IMR-90 (cell line): ENCODE measurements around the gene LYSMD3. TPM values are rescaled to one million over a fixed set of nuclear protein-coding genes. Genes with fewer than 3 reads are reported as not detected.
A peak's percentile ranks its signal among the peaks of the same experiment; 100 is the strongest.

Source experiments
- ATAC-seq: fragments of 200-7000 bp; cut with Tn5 transposase; 2 replicates; pipeline ENCODE4 v1.9.1; 2020; ENCODE audit warnings: low read depth, mild to moderate bottlenecking, moderate library complexity
- BruUV-seq: library from RNA; stranded (reverse); fragments of 400-500 nt; replicated peaks from 2 replicates; lab custom pipeline; 2021; lab: Mats Ljungman, UMichigan
- CTCF ChIA-PET: fragments of 300-600 bp; formaldehyde crosslinking; extraction: SDS; loops from one replicate; lab custom pipeline; 2021; ENCODE audit warnings: antibody characterized with exemption; lab: Yijun Ruan, JAX
- POLR2A ChIA-PET: fragments of 300-600 bp; sonication (Branson Sonifier 250); formaldehyde crosslinking; loops from one replicate; lab custom pipeline; 2022; ENCODE audit warnings: antibody characterized with exemption; ENCODE audit not compliant: unreplicated experiment; lab: Charles Lee
- DNase-seq: peaks from one replicate; pipeline ENCODE4 v3.0.0; 2013
- H2AFZ ChIP-seq: replicated peaks from 2 replicates; pipeline ENCODE3; 2013; ENCODE audit warnings: low read length, mild to moderate bottlenecking; ENCODE audit not compliant: poor library complexity
- H2AK5ac ChIP-seq: 2 replicates; pipeline ENCODE4 v1.6.1; 2013; ENCODE audit warnings: low read depth, low read length, inconsistent platforms
- H2AK9ac ChIP-seq: replicated peaks from 2 replicates; pipeline ENCODE3; 2013; ENCODE audit warnings: mild to moderate bottlenecking, low read depth, low read length, moderate library complexity; ENCODE audit not compliant: poor library complexity
- H2BK120ac ChIP-seq: 2 replicates; pipeline ENCODE4 v1.6.1; 2013; ENCODE audit warnings: low read depth, low read length, inconsistent platforms
- H2BK15ac ChIP-seq: 3 replicates; pipeline ENCODE4 v1.6.1; 2013; ENCODE audit warnings: low read depth, low read length, inconsistent platforms
- H2BK20ac ChIP-seq: 2 replicates; pipeline ENCODE4 v1.6.1; 2013; ENCODE audit warnings: low read depth, mild to moderate bottlenecking, inconsistent platforms, low read length, moderate library complexity
- H2BK5ac ChIP-seq: 2 replicates; pipeline ENCODE4 v1.6.1; 2013; ENCODE audit warnings: mild to moderate bottlenecking, low read depth, low read length, inconsistent platforms; ENCODE audit not compliant: poor library complexity, severe bottlenecking
- H3K14ac ChIP-seq: replicated peaks from 2 replicates; pipeline ENCODE4 v1.6.1; 2013; ENCODE audit warnings: low read depth, low read length, inconsistent platforms
- H3K18ac ChIP-seq: 2 replicates; pipeline ENCODE4 v1.6.1; 2013; ENCODE audit warnings: low read depth, low read length, control low read depth
- H3K23ac ChIP-seq: 2 replicates; pipeline ENCODE4 v1.6.1; 2013; ENCODE audit warnings: low read depth, low read length, inconsistent platforms
- H3K27ac ChIP-seq: 2 replicates; pipeline ENCODE4 v1.5.1; 2013; ENCODE audit warnings: mild to moderate bottlenecking, control low read depth, low read length; ENCODE audit not compliant: insufficient read depth
- H3K27me3 ChIP-seq: 2 replicates; pipeline ENCODE4 v1.6.1; 2013; ENCODE audit warnings: low read length; ENCODE audit not compliant: control insufficient read depth, insufficient read depth
- H3K36me3 ChIP-seq: 2 replicates; pipeline ENCODE4 v1.6.1; 2013; ENCODE audit warnings: low read length, mixed read lengths; ENCODE audit not compliant: control insufficient read depth, insufficient read depth
- H3K4ac ChIP-seq: 2 replicates; pipeline ENCODE4 v1.6.1; 2013; ENCODE audit warnings: low read depth, low read length, inconsistent platforms
- H3K4me1 ChIP-seq: 2 replicates; pipeline ENCODE4 v1.6.1; 2013; ENCODE audit warnings: low read length, mixed read lengths; ENCODE audit not compliant: control insufficient read depth, insufficient read depth
- H3K4me2 ChIP-seq: 2 replicates; pipeline ENCODE4 v1.6.1; 2013; ENCODE audit warnings: low read depth, mild to moderate bottlenecking, control low read depth, low read length, moderate library complexity
- H3K4me3 ChIP-seq: 2 replicates; pipeline ENCODE4 v1.5.1; 2013; ENCODE audit warnings: low read depth, mild to moderate bottlenecking, control low read depth, low read length, moderate library complexity; ENCODE audit not compliant: insufficient read depth
- H3K56ac ChIP-seq: 2 replicates; pipeline ENCODE4 v1.6.1; 2013; ENCODE audit warnings: low read length, inconsistent platforms; ENCODE audit not compliant: insufficient read depth; ENCODE audit errors: extremely low read depth
- H3K79me1 ChIP-seq, 2 experiments: 2 replicates each; pipeline ENCODE4 v1.6.1; 2013; ENCODE audit warnings: low read length in 2 of 2, inconsistent platforms in 1 of 2, low read depth in 1 of 2
- H3K9ac ChIP-seq: 2 replicates; pipeline ENCODE4 v1.6.1; 2013; ENCODE audit warnings: low read depth, low read length, control low read depth
- H3K9me1 ChIP-seq: 2 replicates; pipeline ENCODE4 v1.6.1; 2013; ENCODE audit warnings: low read length, inconsistent platforms; ENCODE audit not compliant: insufficient read depth
- H3K9me3 ChIP-seq: 2 replicates; pipeline ENCODE4 v1.6.1; 2013; ENCODE audit warnings: low read length; ENCODE audit not compliant: control insufficient read depth, insufficient read depth
- H4K20me1 ChIP-seq: 2 replicates; pipeline ENCODE4 v1.6.1; 2013; ENCODE audit warnings: low read length, inconsistent platforms; ENCODE audit not compliant: insufficient read depth
- H4K5ac ChIP-seq: 2 replicates; pipeline ENCODE4 v1.6.1; 2013; ENCODE audit warnings: mild to moderate bottlenecking, low read depth, low read length, control low read depth
- H4K8ac ChIP-seq, 2 experiments: 2 replicates each; pipeline ENCODE4 v1.6.1; 2013; ENCODE audit warnings: low read depth in 2 of 2, low read length in 2 of 2, control low read depth in 1 of 2, inconsistent platforms in 1 of 2
- H4K91ac ChIP-seq: 2 replicates; pipeline ENCODE4 v1.6.1; 2013; ENCODE audit warnings: low read depth, low read length, inconsistent platforms; ENCODE audit not compliant: insufficient read depth
- CEBPB ChIP-seq: IDR thresholded peaks from 2 replicates; pipeline ENCODE4 v1.6.1; 2012; ENCODE audit warnings: low read depth, low read length, improper control_type of control experiment
- NFE2L2 ChIP-seq: fragments of 150-350 bp; IDR thresholded peaks from 2 replicates; pipeline ENCODE4 v1.6.1; 2016; ENCODE audit warnings: low read depth, mild to moderate bottlenecking, low read length
- WGBS, 2 experiments: methylation state at CpG; one replicate each; pipeline versions ENCODE4 v1.1.5 to v1.1.7; 2013; ENCODE audit warnings: missing lambda C conversion rate in 2 of 2; ENCODE audit not compliant: insufficient read length in 1 of 2; ENCODE audit errors: extremely low coverage in 2 of 2; 5-methylcytosine and 5-hydroxymethylcytosine counted together
- dilution Hi-C: fragments of 300-500 bp; cut with HindIII; formaldehyde crosslinking; loops from one replicate; pipeline ENCODE4 v1.14.3; 2018; ENCODE audit warnings: low sequenced_read_pairs; ENCODE audit not compliant: unreplicated experiment
- in situ Hi-C: fragments of 300-500 bp; cut with MboI; formaldehyde crosslinking; loops from 3 replicates; pipeline ENCODE4 v1.14.3; 2019; ENCODE audit warnings: low sequenced_read_pairs, inconsistent platforms, mixed read lengths
- intact Hi-C: fragments of 100-400 bp; cut with micrococcal nuclease; formaldehyde crosslinking; loops from 2 replicates; pipeline ENCODE4 v1.10.0; 2022
- polyA plus RNA-seq, 3 experiments: library from polyadenylated mRNA; depleted of rRNA; stranded (reverse); fragments of >200 nt; gene quantifications; 2 replicates each; pipeline ENCODE4 v1.2.3, GENCODE V29; 2012; ENCODE audit warnings: low replicate concordance in 1 of 3
- total RNA-seq: library from RNA; depleted of rRNA; stranded (reverse); fragments of >200 nt; gene quantifications from 2 replicates; pipeline ENCODE4 v1.2.3, GENCODE V29; 2012

Gene LYSMD3
- total and polyA plus RNA-seq, 2 of the 4 experiments (the other 2 are of a cell fraction): 10.2 to 21.1 TPM

DNA sequence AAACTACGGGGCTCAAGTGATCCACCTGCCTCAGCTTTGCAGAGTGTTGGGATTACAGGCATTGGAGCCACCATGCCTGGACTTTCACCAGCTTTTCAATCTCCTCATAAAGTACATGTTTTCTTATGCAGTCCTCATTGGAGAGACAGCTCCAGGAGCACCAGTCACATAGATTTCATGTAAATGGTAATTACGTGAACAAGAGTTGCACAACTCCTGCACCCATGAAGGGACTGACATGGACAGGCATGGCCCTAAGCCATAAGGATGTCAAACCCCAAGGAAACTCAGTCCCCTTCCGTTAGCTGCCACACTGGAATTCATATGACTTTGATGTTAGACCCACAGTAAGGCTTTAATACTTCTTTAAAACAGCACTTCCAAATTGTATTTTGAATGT is 21.6 kb upstream of the LYSMD3 start:
- intact Hi-C loops (no loop called here), dilution Hi-C loops (no loop called here), in situ Hi-C loops (no loop called here)
- POLR2A ChIA-PET: no interaction called here
- H3K4ac ChIP-seq: no peak overlapping the region
- H2AK9ac ChIP-seq: no peak overlapping the region
- no peak overlapping the region for H3K9ac ChIP-seq
- no peaks in the 10 kb centered on the region for H3K79me1 ChIP-seq
- H2BK20ac ChIP-seq: no peak overlapping the region
- H2BK5ac ChIP-seq: no peak overlapping the region
- H3K23ac ChIP-seq: no peak overlapping the region
- no peak overlapping the region for H3K4me3 ChIP-seq
- ATAC-seq (no peak), DNase-seq (no peak)
- no peak overlapping the region for H4K8ac ChIP-seq
- no peak overlapping the region for H2AK5ac ChIP-seq
- no peak overlapping the region for H3K4me2 ChIP-seq
- H2AFZ ChIP-seq: no peak overlapping the region
- no peaks in the 10 kb centered on the region for H4K20me1 ChIP-seq
- no peak overlapping the region for H4K5ac ChIP-seq
- no peak overlapping the region for H3K18ac ChIP-seq
- H3K14ac ChIP-seq: no peak overlapping the region
- no peak overlapping the region for H2BK15ac ChIP-seq
- H3K56ac ChIP-seq: no peak overlapping the region
- no peak overlapping the region for H2BK120ac ChIP-seq
- no peaks in the 10 kb centered on the region for H3K9me3 ChIP-seq
- no peak overlapping the region for H4K91ac ChIP-seq
- no TSS peak for BruUV-seq
- H3K27me3 ChIP-seq: peaks cover 4% of the 10 kb centered on the region
- CTCF ChIA-PET: no interaction called here
- peak; percentile 23; the same call in 1 of the 2 replicates for TF ChIP-seq CEBPB
- TF ChIP-seq NFE2L2: no peak
- no peaks in the 10 kb centered on the region for H3K4me1 ChIP-seq
- no peaks in the 10 kb centered on the region for H3K36me3 ChIP-seq
- no peak overlapping the region for H3K27ac ChIP-seq
- WGBS, 2 experiments: no CpG with 5 or more reads among the region's 3 CpGs
- no peaks in the 10 kb centered on the region for H3K9me1 ChIP-seq
